Psoas muscle (tissue), 8 donors: ENCODE measurements around the gene PLK3. TPM values are rescaled to one million over a fixed set of nuclear protein-coding genes. Genes with fewer than 3 reads are reported as not detected.

Experiments
- ATAC-seq, 4 donors: fragments of 200-7000 bp; cut with Tn5 transposase; one replicate each; pipeline ENCODE4 v1.9.1; 2020; ENCODE audit warnings: moderate library complexity in 3 of 4, mild to moderate bottlenecking in 2 of 4
- DNase-seq, 2 donors: peaks; one replicate each; pipeline ENCODE4 v3.0.0-alpha.2; 2020
- H3K27ac ChIP-seq: fragments of 200-600 bp; one replicate; pipeline ENCODE4 v1.8.0; 2022
- H3K27me3 ChIP-seq, 3 donors: fragments of 200-600 bp in 1 of 3; one replicate each; pipeline versions ENCODE4 v1.6.1 to v1.8.0; 2013 to 2022; ENCODE audit warnings: low read length in 2 of 3, mild to moderate bottlenecking in 2 of 3, moderate library complexity in 1 of 3; ENCODE audit not compliant: insufficient read depth in 3 of 3
- H3K36me3 ChIP-seq, 2 donors: fragments of 200-600 bp in 1 of 2; one replicate each; pipeline versions ENCODE4 v1.6.1 to v1.8.0; 2013 to 2022; ENCODE audit warnings: low read depth in 1 of 2, mild to moderate bottlenecking in 1 of 2, moderate library complexity in 1 of 2; ENCODE audit not compliant: insufficient read depth in 1 of 2
- H3K4me1 ChIP-seq: fragments of 200-600 bp; one replicate; pipeline ENCODE4 v1.8.0; 2022
- H3K4me3 ChIP-seq: fragments of 200-600 bp; one replicate; pipeline ENCODE4 v1.8.0; 2022; ENCODE audit warnings: mild to moderate bottlenecking
- H3K9me3 ChIP-seq: fragments of 200-600 bp; one replicate; pipeline ENCODE4 v1.8.0; 2022
- WGBS, 3 donors: extraction: QIAGEN DNeasy Blood & Tissue Kit; methylation state at CpG; one replicate each; pipeline versions ENCODE4 v1.1.6 to v1.1.7; 2013; 5-methylcytosine and 5-hydroxymethylcytosine counted together
- intact Hi-C, 2 donors: fragments of 100-400 bp; cut with DNase I; formaldehyde crosslinking; loops; one replicate each; pipeline versions ENCODE4 v1.11.0 to v1.14.2; 2022
- polyA plus RNA-seq, 3 donors: library from polyadenylated mRNA; stranded (reverse); fragments of 200-250 nt; gene quantifications; one replicate each; pipeline ENCODE4 v1.2.3, GENCODE V29; 2013
- total RNA-seq, 4 donors: library from RNA; stranded (reverse); fragmentation: NEBNext Ultra II Directional in 2 of 4; extraction: Animal tissue kit (Norgen Biotek cat#: 25700) in 2 of 4; gene quantifications; one replicate each; pipeline versions ENCODE4 v1.2.1 to v1.2.4, GENCODE V29; 2021 to 2023
- TF ChIP-seq, protein P1 (sequence below): fragments of 200-600 bp; IDR thresholded peaks from one replicate; pipeline ENCODE4 v1.8.0; 2022; ENCODE audit warnings: antibody characterized with exemption
- donor health status: healthy with polysubstance abuse.
- donor health status: DM: no; HTN: no; CAD: no; lungs with moderate emphysema.
- donor health status: Bipolar disorder and iron deficiency.
- donor health status: healthy.
- donor health status: DM: yes; HTN: yes; CAD: no.
- donor health status: DM: no; HTN: no; CAD: no.
- donor health status: DM: no; HTN: no; CAD: no.
- donor health status: DM: yes; HTN: yes; CAD: no.

The PLK3 gene
- total and polyA plus RNA-seq, 7 donors: 3.0 to 8.3 (median 4.6) TPM

DNA sequence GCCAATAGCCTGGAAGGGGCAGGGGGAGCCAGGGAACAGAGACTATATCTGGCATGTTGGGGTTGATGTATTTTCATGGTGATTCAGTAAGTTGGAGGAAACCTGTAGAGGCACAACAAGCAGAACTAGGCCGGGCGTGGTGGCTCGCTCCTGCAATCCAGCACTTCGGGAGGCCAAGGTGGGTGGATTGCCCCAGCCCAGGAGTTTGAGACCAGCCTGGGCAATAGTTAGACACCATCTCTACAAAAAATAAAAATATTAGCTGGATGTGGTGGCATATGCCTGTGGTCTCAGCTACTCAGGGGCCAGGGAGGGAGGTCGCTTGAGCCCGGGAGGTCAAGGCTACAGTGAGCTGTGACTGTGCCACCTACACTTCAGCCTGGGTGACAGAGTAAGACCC is 53.0 kb downstream of the PLK3 start:
- TF ChIP-seq, protein P1, sequence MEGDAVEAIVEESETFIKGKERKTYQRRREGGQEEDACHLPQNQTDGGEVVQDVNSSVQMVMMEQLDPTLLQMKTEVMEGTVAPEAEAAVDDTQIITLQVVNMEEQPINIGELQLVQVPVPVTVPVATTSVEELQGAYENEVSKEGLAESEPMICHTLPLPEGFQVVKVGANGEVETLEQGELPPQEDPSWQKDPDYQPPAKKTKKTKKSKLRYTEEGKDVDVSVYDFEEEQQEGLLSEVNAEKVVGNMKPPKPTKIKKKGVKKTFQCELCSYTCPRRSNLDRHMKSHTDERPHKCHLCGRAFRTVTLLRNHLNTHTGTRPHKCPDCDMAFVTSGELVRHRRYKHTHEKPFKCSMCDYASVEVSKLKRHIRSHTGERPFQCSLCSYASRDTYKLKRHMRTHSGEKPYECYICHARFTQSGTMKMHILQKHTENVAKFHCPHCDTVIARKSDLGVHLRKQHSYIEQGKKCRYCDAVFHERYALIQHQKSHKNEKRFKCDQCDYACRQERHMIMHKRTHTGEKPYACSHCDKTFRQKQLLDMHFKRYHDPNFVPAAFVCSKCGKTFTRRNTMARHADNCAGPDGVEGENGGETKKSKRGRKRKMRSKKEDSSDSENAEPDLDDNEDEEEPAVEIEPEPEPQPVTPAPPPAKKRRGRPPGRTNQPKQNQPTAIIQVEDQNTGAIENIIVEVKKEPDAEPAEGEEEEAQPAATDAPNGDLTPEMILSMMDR: no peak
- Histone ChIP-seq H3K27ac (no peak overlapping the region), H3K4me3 (no peak overlapping the region), H3K9me3 (no peaks in the 10 kb centered on the region), H3K27me3 (no peaks in the 10 kb centered on the region), H3K36me3 (peaks cover 3 to 76% of the 10 kb centered on the region in 2 donors), H3K4me1 (no peaks in the 10 kb centered on the region)
- intact Hi-C loops: no loop called here
- DNase-seq: peak in 1 of 2 donors; percentile 15
- 95 to 98% (median 97%) methylated on average over 6 of the region's 6 CpGs for WGBS, 3 donors
- ATAC-seq: no peak

DNA sequence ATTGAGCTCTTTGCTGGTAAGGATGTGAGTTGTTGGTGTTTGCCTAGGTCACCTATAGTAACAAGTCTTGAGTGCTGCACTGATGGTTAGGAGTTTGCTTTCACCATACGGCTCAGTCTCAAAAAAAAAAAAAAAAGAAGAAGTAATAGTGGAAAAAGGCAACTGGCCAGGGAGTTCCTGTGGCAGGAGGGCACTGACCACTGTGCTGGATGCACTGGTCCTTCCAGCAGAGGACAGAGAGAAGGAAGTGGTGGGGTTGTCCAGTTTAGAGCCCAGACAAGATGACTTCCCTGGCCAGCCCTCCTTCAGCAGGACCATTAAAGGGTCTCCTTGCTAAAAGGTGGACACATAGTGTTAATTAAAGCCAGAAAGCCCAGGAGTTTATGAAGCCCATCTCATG is 54.8 kb downstream of the PLK3 start:
- Histone ChIP-seq H3K36me3 (peaks cover 3 to 75% of the 10 kb centered on the region in 2 donors), H3K4me3 (no peak overlapping the region), H3K27ac (no peak overlapping the region), H3K27me3 (no peaks in the 10 kb centered on the region), H3K4me1 (no peaks in the 10 kb centered on the region), H3K9me3 (no peaks in the 10 kb centered on the region)
- DNase-seq (no peak), ATAC-seq (no peak)
- WGBS, 3 donors: 83 to 87% (median 86%) methylated on average over 1 of the region's 1 CpG
- intact Hi-C loops: no loop called here
- TF ChIP-seq, protein P1: no peak

Other genes starting within 250 kb of the PLK3 start
- 1 to 10 TPM; 3.9 to 7.7 (median 6.3) TPM for gene TMEM53, start 125.9 kb upstream of the PLK3 start, total RNA-seq
- 1 to 10 TPM; 2.4 to 6.2 (median 4.2) TPM for gene TMEM53, start 125.9 kb upstream of the PLK3 start, polyA plus RNA-seq
- under 1 TPM in 3 of 4 donors, not detected in 1; 0.59 to 0.82 (median 0.64) TPM for gene ARMH1, start 125.7 kb upstream of the PLK3 start, total RNA-seq
- gene ARMH1, start 125.7 kb upstream of the PLK3 start, polyA plus RNA-seq: under 1 TPM; 0.08 to 0.74 (median 0.26) TPM
- gene RNU5D-1, start 69.2 kb upstream of the PLK3 start, total RNA-seq: not detected
- gene RNU5D-1, start 69.2 kb upstream of the PLK3 start, polyA plus RNA-seq: not detected
- gene KIF2C, start 60.5 kb upstream of the PLK3 start, total RNA-seq: under 1 TPM; 0.26 to 0.97 (median 0.59) TPM
- gene KIF2C, start 60.5 kb upstream of the PLK3 start, polyA plus RNA-seq: 1 to 10 TPM in 1 of 3 donors, under 1 TPM in 2; 0.23 to 1.2 (median 0.27) TPM
- gene RPS8, start 24.8 kb upstream of the PLK3 start, total RNA-seq: 1,000 to 10,000 TPM in 2 of 4 donors, 100 to 1,000 TPM in 2; 935 to 1,269 (median 1,066) TPM
- gene RPS8, start 24.8 kb upstream of the PLK3 start, polyA plus RNA-seq: 1,000 to 10,000 TPM; 1,193 to 2,158 (median 1,436) TPM
- not detected for gene BEST4, start 12.2 kb upstream of the PLK3 start, total RNA-seq
- gene BEST4, start 12.2 kb upstream of the PLK3 start, polyA plus RNA-seq: under 1 TPM in 1 of 3 donors, not detected in 2; 0.08 TPM
- under 1 TPM in 2 of 4 donors, not detected in 2; 0.32 to 0.59 TPM for gene DYNLT4, start 7.0 kb downstream of the PLK3 start, total RNA-seq
- gene DYNLT4, start 7.0 kb downstream of the PLK3 start, polyA plus RNA-seq: under 1 TPM; 0.06 to 0.42 (median 0.11) TPM
- 1 to 10 TPM in 3 of 4 donors, under 1 TPM in 1; 0.76 to 1.8 (median 1.3) TPM for gene BTBD19, start 8.1 kb downstream of the PLK3 start, total RNA-seq
- 1 to 10 TPM in 2 of 3 donors, under 1 TPM in 1; 0.35 to 1.4 (median 1.2) TPM for gene BTBD19, start 8.1 kb downstream of the PLK3 start, polyA plus RNA-seq
- gene PTCH2, start 42.9 kb downstream of the PLK3 start, total RNA-seq: 1 to 10 TPM in 1 of 4 donors, under 1 TPM in 3; 0.12 to 1.0 (median 0.36) TPM
- gene PTCH2, start 42.9 kb downstream of the PLK3 start, polyA plus RNA-seq: under 1 TPM; 0.31 to 0.55 (median 0.35) TPM
- 10 to 100 TPM; 40.3 to 52.3 (median 45.3) TPM for gene EIF2B3, start 186.2 kb downstream of the PLK3 start, total RNA-seq
- 10 to 100 TPM; 36.9 to 52.7 (median 43.3) TPM for gene EIF2B3, start 186.2 kb downstream of the PLK3 start, polyA plus RNA-seq
- gene HECTD3, start 210.9 kb downstream of the PLK3 start, total RNA-seq: 10 to 100 TPM; 34.0 to 55.3 (median 43.9) TPM
- gene HECTD3, start 210.9 kb downstream of the PLK3 start, polyA plus RNA-seq: 10 to 100 TPM; 35.1 to 42.2 (median 36.3) TPM
- gene UROD, start 211.9 kb downstream of the PLK3 start, total RNA-seq: 10 to 100 TPM; 50.4 to 79.6 (median 66.6) TPM
- 10 to 100 TPM; 51.2 to 77.6 (median 57.2) TPM for gene UROD, start 211.9 kb downstream of the PLK3 start, polyA plus RNA-seq